Hindlimb muscle (tissue), 1 donor: ENCODE data around the gene DMAC2L. TPM values are rescaled to one million over a fixed set of nuclear protein-coding genes. Genes with fewer than 3 reads are reported as not detected.
A peak's percentile ranks its signal among the peaks of the same experiment; 100 is the strongest.

Experiments
- DNase-seq: peaks from one replicate; pipeline ENCODE4 v3.0.0-alpha.2; 2013
- polyA plus RNA-seq: library from polyadenylated mRNA; unstranded; fragments of 120-200 nt; gene quantifications from one replicate; pipeline ENCODE4 v1.2.1, GENCODE V29; 2013; ENCODE audit not compliant: insufficient read length

DMAC2L gene
- polyA plus RNA-seq, 1 donor: 18.5 TPM

GRCh38 chr14:50331596-50331995 is 19.5 kb downstream of the DMAC2L start:
- no peak for DNase-seq

- DNase-seq: no peak
These were observed 20.9 kb downstream of the DMAC2L start for GRCh38 chr14:50333014-50333509.

- DNase-seq: no peak
These were observed 22.1 kb downstream of the DMAC2L start for GRCh38 chr14:50334211-50334610.

- DNase-seq: peak; percentile 71
These were observed 23.3 kb downstream of the DMAC2L start for GRCh38 chr14:50335389-50335788.

- DNase-seq: no peak
These were observed 24.1 kb downstream of the DMAC2L start for GRCh38 chr14:50335989-50336824.

GRCh38 chr14:50338587-50338986 is 26.5 kb downstream of the DMAC2L start:
- no peak for DNase-seq

GRCh38 chr14:50339178-50339804 is 27.2 kb downstream of the DMAC2L start:
- DNase-seq: no peak

GRCh38 chr14:50340045-50340444 is 27.9 kb downstream of the DMAC2L start:
- no peak for DNase-seq

- no peak for DNase-seq
These were observed 28.8 kb downstream of the DMAC2L start for GRCh38 chr14:50340963-50341362.

- DNase-seq: peak; percentile 49
These were observed 30.3 kb downstream of the DMAC2L start for GRCh38 chr14:50342221-50343078.

- no peak for DNase-seq
These were observed 31.3 kb downstream of the DMAC2L start for GRCh38 chr14:50343434-50343833.

- no peak for DNase-seq
These were observed 32.1 kb downstream of the DMAC2L start for GRCh38 chr14:50344116-50344775.

GRCh38 chr14:50344876-50345563 is 32.9 kb downstream of the DMAC2L start:
- DNase-seq: no peak

- no peak for DNase-seq
These were observed 33.8 kb downstream of the DMAC2L start for GRCh38 chr14:50345846-50346422.

- no peak for DNase-seq
These were observed 35.4 kb downstream of the DMAC2L start for GRCh38 chr14:50347521-50347920.

GRCh38 chr14:50348933-50349332 is 36.8 kb downstream of the DMAC2L start:
- DNase-seq: no peak

- DNase-seq: no peak
These were observed 38.9 kb downstream of the DMAC2L start for GRCh38 chr14:50350975-50351374.

- no peak for DNase-seq
These were observed 40.5 kb downstream of the DMAC2L start for GRCh38 chr14:50352584-50352983.

- DNase-seq: no peak
These were observed 41.0 kb downstream of the DMAC2L start for GRCh38 chr14:50353126-50353525.

GRCh38 chr14:50354527-50354926 is 42.4 kb downstream of the DMAC2L start:
- DNase-seq: no peak

GRCh38 chr14:50355692-50356091 is 43.6 kb downstream of the DMAC2L start:
- no peak for DNase-seq
